Hepatocyte (in vitro differentiated cells): Measurements from ENCODE around the gene FLVCR1.
"Not testable (repeated sequence)": the region's sequence is repeated elsewhere in the genome, so short reads cannot be mapped to it uniquely, and the experiment has no call there.

ENCODE experiments used
- CTCF ChIP-seq: fragments of 200-600 bp; sonication (generic); IDR thresholded peaks from 2 replicates; pipeline ENCODE4 v1.5.1; 2016; ENCODE audit warnings: antibody characterized with exemption, mild to moderate bottlenecking; ENCODE audit not compliant: poor library complexity
- EZH2 ChIP-seq: fragments of 200-600 bp; sonication (generic); IDR thresholded peaks from 2 replicates; pipeline ENCODE4 v1.6.1; 2016; ENCODE audit warnings: antibody characterized with exemption, mild to moderate bottlenecking, borderline replicate concordance

DNA sequence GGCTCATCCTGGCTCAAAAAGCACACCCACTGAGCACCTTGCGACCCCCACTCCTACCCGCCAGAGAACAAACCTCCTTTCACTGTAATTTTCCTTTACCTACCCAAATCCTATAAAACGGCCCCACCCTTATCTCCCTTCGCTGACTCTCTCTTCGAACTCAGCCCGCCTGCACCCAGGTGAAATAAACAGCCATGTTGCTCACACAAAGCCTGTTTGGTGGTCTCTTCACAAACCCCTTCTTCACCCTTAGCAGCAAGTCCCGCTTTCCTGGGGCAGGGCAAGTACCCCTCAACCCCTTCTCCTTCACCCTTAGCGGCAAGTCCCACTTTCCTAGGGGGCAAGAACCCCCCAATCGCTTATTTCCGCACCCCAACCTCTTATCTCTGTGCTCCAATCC lies 52.1 kb downstream of the FLVCR1 start:
- not testable (repeated sequence) for TF ChIP-seq CTCF, EZH2
